Activated naive CD4-positive, alpha-beta T cell treated with anti-CD3 and anti-CD28 coated beads, Interleukin-2, amount 50 U/mL, for 72 hours (primary cell): ENCODE results near the gene AKNA. TPM values are rescaled to one million over a fixed set of nuclear protein-coding genes. Genes with fewer than 3 reads are reported as not detected.
"Not testable (repeated sequence)": the region's sequence is repeated elsewhere in the genome, so short reads cannot be mapped to it uniquely, and the experiment has no call there.

Experiments used
- ATAC-seq, 2 donors: fragments of 150-1000 bp; cut with Tn5 transposase; 2 replicates each; pipeline ENCODE4 v1.10.0; 2021; ENCODE audit warnings: mild to moderate bottlenecking in 2 of 2, moderate library complexity in 2 of 2
- DNase-seq, 2 donors: peaks; one replicate each; pipeline ENCODE4 v3.0.0; 2021 to 2022; ENCODE audit warnings: low spot score in 2 of 2
- H3K27ac Mint-ChIP-seq, 2 donors: one replicate each; pipeline ENCODE4 v1.8.0; 2022; ENCODE audit warnings: mild to moderate bottlenecking in 2 of 2, mixed read lengths in 2 of 2
- H3K36me3 Mint-ChIP-seq, 2 donors: one replicate each; pipeline ENCODE4 v1.8.0; 2022; ENCODE audit warnings: mixed read lengths in 2 of 2
- H3K9me3 Mint-ChIP-seq, 2 donors: one replicate each; pipeline ENCODE4 v1.8.0; 2022; ENCODE audit warnings: mixed read lengths in 2 of 2
- total RNA-seq, 2 donors: library from RNA; stranded (reverse); gene quantifications; one replicate each; pipeline ENCODE4 v1.2.3, GENCODE V29; 2022

The AKNA gene
- total RNA-seq, 2 donors from 2014 or later: 165 to 174 TPM

DNA sequence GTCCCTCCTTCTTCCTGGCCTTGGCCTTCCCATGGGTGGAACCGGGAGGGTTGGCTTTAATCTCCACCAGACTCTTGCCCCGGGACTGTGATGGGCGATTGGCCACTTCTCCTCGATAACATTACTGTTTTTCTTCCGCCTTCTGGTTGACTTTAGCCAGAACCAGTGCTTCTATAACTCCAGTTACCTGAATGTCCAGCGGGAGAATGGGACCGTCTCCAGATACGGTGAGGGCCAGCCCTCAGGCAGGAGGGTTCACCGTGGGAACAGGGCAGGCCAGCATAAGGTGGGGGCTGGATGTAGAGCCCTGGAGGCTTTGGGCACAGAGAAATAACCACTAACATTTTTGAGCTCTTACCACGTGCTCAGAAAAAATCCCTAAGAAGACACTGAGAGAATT is 57.1 kb downstream of the AKNA start:
- Mint-ChIP-seq H3K27ac (peak overlapping the region in 1 of 2 donors; percentile 70), H3K36me3 (peaks cover 9 to 10% of the 10 kb centered on the region in 2 donors), H3K9me3 (peaks cover 0 to 5% of the 10 kb centered on the region in 2 donors)
- DNase-seq: no peak
- ATAC-seq: no peak

DNA sequence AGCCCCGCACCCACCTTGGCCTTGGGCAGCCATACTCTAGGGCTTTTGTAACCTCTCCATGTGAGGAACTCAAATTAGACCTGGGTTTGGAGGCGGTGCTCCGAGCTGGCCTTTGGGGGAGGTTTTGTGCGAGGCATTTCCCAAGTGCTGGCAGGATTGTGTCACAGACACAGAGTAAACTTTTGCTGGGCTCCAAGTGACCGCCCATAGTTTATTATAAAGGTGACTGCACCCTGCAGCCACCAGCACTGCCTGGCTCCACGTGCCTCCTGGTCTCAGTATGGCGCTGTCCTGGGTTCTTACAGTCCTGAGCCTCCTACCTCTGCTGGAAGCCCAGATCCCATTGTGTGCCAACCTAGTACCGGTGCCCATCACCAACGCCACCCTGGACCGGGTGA is 58.2 kb downstream of the AKNA start, which contains the start of gene ORM2:
Gene ORM2 (plus strand): TSS at position 245 of the 398 bp plus-strand sequence. CDS start 36 bp downstream, at position 281.
- not testable (repeated sequence) for ATAC-seq, H3K9me3 Mint-ChIP-seq, H3K36me3 Mint-ChIP-seq, DNase-seq
- peak within 1 kb of the TSS in 1 of 2 donors; percentile 70 for H3K27ac Mint-ChIP-seq

DNA sequence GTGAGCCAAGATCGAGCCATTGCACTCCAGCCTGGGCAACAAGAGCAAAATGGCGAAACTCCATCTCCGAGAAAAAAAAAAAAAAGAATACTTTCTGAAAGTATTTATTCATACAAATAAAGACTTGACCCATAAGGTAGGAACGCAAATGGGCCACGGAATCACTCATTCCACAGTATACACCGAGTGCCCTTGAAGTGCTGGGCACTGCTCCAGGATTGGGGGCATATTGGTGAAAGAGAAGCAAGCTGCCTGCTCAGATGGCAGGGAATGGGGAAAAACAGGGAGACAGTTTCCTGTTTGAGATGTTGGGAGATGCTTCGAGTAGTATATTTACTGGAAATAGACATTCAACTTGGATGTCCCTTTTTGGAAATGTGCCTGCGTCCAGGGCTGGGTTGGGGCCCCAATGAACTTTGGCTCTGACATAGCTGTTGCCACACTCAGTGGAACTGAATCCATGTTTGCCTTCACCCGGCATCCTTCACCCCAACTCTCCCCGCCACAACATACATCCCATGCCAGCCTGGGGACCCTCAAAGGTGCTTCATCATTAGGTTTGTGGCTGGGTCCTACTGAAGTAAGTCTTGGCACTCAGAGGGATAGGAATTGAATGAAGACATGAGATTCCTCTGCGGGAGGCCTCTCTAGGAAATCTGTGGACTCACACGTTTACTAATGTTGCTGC is 58.7 kb downstream of the AKNA start:
- not testable (repeated sequence) for H3K36me3 Mint-ChIP-seq, H3K27ac Mint-ChIP-seq, H3K9me3 Mint-ChIP-seq, ATAC-seq, DNase-seq

DNA sequence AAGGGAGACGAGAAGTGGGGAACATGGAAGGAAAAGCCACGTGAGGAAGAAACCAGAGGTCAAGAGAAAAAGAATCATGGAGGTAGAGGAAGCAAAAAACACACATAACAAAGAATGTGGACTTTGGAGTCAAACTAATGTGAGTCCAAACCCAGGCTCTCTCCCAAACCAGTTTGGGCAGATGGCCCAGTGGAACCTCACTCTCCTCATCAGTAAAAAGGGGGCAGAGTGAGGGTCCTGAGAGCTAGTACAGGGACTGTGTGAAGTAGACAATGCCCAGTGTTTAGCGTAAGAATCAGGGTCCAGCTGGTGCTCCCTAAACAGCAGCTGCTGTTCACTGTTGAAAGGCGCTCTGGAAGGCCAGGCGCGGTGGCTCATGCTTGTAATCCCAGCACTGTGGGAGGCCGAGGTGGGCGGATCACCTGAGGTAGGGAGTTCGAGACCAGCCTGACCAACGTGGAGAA is 59.4 kb downstream of the AKNA start:
- DNase-seq, ATAC-seq, H3K36me3 Mint-ChIP-seq, H3K27ac Mint-ChIP-seq, H3K9me3 Mint-ChIP-seq: not testable (repeated sequence)

DNA sequence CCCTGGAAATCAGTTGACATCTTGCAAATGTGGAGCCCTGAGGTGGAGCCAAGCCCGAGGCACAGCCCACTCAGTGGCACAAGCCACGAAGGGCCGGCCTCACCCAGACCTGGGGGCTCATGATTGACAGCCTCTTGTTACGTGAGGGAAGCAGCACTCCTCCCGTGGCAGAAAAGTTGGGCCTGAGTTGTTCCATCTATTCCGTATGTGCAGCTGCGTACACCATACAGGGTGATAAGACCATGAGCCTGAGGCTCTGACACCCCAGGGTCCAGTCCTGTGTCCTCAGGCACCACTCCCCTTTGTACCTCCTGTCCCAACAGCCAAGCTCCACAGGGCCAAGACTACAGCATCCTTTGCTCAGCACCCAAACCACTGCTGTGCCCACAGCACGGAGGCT is 60.0 kb downstream of the AKNA start:
- H3K36me3 Mint-ChIP-seq: no peaks in the 10 kb centered on the region
- no peak overlapping the region for H3K27ac Mint-ChIP-seq
- H3K9me3 Mint-ChIP-seq: no peaks in the 10 kb centered on the region
- DNase-seq: no peak
- peak in 1 of 2 donors; percentile 1 for ATAC-seq

- not testable (repeated sequence) for H3K36me3 Mint-ChIP-seq, H3K27ac Mint-ChIP-seq, ATAC-seq, H3K9me3 Mint-ChIP-seq, DNase-seq
Measured at GRCh38 chr9:114325684-114326254, 62.0 kb downstream of the AKNA start.

GRCh38 chr9:114324965-114325364 is 62.8 kb downstream of the AKNA start:
- ATAC-seq, H3K27ac Mint-ChIP-seq, H3K9me3 Mint-ChIP-seq, DNase-seq, H3K36me3 Mint-ChIP-seq: not testable (repeated sequence)

- H3K36me3 Mint-ChIP-seq: no peaks in the 10 kb centered on the region
- no peak overlapping the region for H3K27ac Mint-ChIP-seq
- no peaks in the 10 kb centered on the region for H3K9me3 Mint-ChIP-seq
- DNase-seq (no peak), ATAC-seq (no peak)
Measured at GRCh38 chr9:114324492-114324891, 63.3 kb downstream of the AKNA start.

GRCh38 chr9:114323849-114324248 is 63.9 kb downstream of the AKNA start:
- H3K27ac Mint-ChIP-seq: not testable (repeated sequence)

DNA sequence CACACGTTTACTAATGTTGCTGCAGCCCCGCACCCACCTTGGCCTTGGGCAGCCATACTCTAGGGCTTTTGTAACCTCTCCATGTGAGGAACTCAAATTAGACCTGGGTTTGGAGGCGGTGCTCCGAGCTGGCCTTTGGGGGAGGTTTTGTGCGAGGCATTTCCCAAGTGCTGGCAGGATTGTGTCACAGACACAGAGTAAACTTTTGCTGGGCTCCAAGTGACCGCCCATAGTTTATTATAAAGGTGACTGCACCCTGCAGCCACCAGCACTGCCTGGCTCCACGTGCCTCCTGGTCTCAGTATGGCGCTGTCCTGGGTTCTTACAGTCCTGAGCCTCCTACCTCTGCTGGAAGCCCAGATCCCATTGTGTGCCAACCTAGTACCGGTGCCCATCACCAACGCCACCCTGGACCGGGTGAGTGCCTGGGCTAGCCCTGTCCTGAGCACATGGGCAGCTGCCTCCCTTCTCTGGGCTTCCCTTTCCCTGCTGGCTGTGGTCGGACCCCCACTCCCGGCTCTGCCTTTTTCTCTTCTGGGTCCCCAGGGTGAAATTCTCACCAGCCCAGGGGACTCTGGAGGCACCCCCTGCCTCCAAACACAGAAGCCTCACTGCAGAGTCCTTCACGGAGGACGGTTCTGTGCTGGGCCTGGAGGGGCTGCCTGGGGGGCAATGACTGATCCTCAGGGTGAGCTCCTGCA is 64.8 kb downstream of the AKNA start, which contains the start of gene ORM1:
Gene ORM1 (plus strand): TSS at position 268 of the 701 bp plus-strand sequence. CDS start 36 bp downstream, at position 304.
- H3K27ac Mint-ChIP-seq: peak within 1 kb of the TSS in 1 of 2 donors; percentile 86
- ATAC-seq: peak in 1 of 2 donors; percentile 15
- not testable (repeated sequence) for H3K9me3 Mint-ChIP-seq, DNase-seq, H3K36me3 Mint-ChIP-seq

More at GRCh38 chr9:114323849-114324248, 63.9 kb downstream of the AKNA start:
- not testable (repeated sequence) for H3K9me3 Mint-ChIP-seq, DNase-seq, H3K36me3 Mint-ChIP-seq, ATAC-seq

DNA sequence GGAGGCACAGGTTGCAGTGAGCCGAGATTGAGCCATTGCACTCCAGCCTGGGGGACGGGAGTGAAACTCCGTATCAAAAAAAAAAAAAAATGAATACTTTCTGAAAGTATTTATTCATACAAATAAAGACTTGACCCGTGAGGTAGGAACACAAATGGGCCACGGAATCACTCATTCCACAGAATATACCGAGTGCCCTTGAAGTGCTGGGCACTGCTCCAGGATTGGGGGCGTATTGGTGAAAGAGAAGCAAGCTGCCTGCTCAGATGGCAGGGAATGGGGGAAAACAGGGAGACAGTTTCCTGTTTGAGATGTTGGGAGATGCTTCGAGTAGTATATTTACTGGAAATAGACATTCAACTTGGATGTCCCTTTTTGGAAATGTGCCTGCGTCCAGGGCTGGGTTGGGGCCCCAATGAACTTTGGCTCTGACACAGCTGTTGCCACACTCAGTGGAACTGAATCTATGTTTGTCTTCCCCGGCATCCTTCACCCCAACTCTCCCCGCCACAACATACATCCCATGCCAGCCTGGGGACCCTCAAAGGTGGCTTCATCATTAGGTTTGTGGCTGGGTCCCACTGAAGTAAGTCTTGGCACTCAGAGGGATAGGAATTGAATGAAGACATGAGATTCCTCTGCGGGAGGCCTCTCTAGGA is 65.5 kb downstream of the AKNA start:
- not testable (repeated sequence) for DNase-seq, H3K9me3 Mint-ChIP-seq, H3K36me3 Mint-ChIP-seq
- ATAC-seq: peak; percentile 8 to 11
- H3K27ac Mint-ChIP-seq: peak overlapping the region in 1 of 2 donors; percentile 86

DNA sequence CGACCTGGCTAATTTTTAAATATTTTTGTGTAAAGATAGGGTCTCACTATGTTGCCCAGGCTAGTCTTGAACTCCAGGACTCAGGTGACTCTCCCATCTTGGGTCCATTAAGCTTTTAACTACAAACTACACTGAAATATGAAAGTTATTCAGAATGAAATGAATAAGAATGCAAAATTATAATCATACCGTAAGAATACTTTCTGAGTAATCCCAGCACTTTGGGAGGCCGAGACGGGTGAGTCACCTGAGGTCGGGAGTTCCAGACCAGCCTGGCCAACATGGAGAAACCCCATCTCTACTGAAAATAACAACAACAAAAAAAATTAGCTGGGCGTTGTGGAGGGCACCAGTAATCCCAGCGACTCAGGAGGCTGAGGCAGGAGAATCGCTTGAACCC is 66.0 kb downstream of the AKNA start:
- ATAC-seq: peak; percentile 49 to 70
- H3K36me3 Mint-ChIP-seq: no peaks in the 10 kb centered on the region
- DNase-seq: peak; percentile 39 to 52
- peak overlapping the region in 1 of 2 donors; percentile 86 for H3K27ac Mint-ChIP-seq
- no peaks in the 10 kb centered on the region for H3K9me3 Mint-ChIP-seq

DNA sequence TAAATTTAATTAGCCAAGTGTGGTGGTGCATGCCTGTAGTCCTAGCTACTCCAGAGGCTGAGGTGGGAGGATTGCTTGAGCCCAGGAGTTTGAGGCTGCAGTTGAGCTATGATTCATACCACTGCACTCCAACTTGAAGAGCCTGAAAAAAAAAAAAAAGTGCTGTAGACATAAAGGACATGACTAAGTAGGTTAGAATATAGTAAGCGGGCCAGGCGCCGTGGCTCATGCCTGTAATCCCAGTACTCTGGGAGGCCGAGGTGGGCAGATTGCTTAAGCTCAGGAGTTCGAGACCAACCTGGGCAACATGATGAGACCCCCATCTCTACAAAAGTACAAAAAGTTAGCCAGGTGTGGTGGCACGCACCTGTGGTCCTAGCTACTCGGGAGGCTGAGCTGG is 67.1 kb downstream of the AKNA start:
- DNase-seq, H3K9me3 Mint-ChIP-seq, H3K36me3 Mint-ChIP-seq: not testable (repeated sequence)
- ATAC-seq: peak; percentile 56 to 61
- peak overlapping the region in 1 of 2 donors; percentile 44 for H3K27ac Mint-ChIP-seq

DNA sequence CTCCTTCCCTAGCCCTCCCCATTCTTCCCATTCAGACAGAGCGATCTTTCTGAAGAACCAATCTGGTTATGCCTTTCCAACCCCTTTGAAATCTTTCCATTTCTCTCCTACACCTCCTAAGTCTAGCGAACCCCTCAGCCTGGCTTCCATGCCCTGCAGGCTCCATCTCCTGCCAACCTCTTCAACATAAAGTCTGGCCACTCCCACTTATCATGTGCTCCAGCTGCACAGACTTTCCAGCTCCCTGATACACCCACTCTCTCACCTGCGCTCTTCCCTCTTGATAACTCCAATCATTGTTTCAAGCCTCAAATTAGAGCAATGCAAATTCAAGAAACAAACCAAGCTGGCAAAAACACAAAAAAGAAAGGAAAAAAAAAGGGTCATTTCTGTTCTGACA is 68.6 kb downstream of the AKNA start:
- no peak for DNase-seq
- no peak overlapping the region for H3K27ac Mint-ChIP-seq
- H3K9me3 Mint-ChIP-seq: no peaks in the 10 kb centered on the region
- peaks cover 0 to 6% of the 10 kb centered on the region in 2 donors for H3K36me3 Mint-ChIP-seq
- ATAC-seq: no peak

- DNase-seq: peak in 1 of 2 donors; percentile 28
- H3K36me3 Mint-ChIP-seq: peaks cover 0 to 6% of the 10 kb centered on the region in 2 donors
Measured at GRCh38 chr9:114318416-114318815, 69.4 kb downstream of the AKNA start.

DNA sequence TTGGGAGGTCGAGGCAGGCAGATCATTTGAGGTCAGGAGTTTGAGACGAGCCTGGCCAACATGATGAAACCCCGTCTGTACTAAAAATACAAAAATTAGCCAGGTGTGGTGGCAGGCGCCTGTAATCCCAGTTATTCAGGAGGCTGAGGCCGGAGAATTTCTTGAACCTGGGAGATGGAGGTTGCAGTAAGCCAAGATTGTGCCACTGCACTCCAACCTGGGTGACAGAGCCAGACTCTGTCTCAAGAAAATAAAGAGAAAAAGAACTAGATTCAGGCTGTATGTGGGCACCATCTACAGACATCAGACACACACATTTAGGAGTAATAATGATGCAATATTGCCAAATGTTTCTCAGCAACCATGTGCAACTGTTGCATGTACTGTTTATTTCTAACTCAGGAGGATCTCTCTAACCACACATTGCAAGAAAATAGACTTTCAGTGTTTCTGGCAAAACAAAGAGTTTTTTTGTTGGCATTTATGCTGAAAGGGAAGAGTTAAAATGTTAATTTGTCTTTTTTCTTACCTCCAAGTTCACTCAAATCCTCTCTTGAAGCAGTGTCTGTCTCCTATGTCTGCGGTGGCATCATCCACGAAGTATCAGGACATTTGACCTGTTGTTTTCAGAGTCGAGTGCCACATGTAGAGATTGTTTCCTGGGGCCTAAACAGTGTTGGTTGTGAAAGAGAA is 70.0 kb downstream of the AKNA start:
- ATAC-seq (no peak), DNase-seq (no peak)
- Mint-ChIP-seq H3K27ac (no peak overlapping the region), H3K9me3 (no peaks in the 10 kb centered on the region), H3K36me3 (peaks cover 0 to 6% of the 10 kb centered on the region in 2 donors)

More at GRCh38 chr9:114318416-114318815, 69.4 kb downstream of the AKNA start:
- Mint-ChIP-seq H3K27ac (no peak overlapping the region), H3K9me3 (no peaks in the 10 kb centered on the region)
- no peak for ATAC-seq
